GM21528 (cell line): ENCODE measurements around the gene ZBTB24.

Experiments
- ATAC-seq: cut with Tn5 transposase; IDR thresholded peaks from one replicate; pipeline ENCODE4 v1.9.1; 2021; ENCODE audit warnings: mild to moderate bottlenecking, moderate library complexity; ENCODE audit not compliant: unreplicated experiment, low FRiP score

The ZBTB24 gene

GRCh38 chr6:109434456-109434855, 48.6 kb downstream of the ZBTB24 start:
- no peak for ATAC-seq

GRCh38 chr6:109429496-109429895, 53.5 kb downstream of the ZBTB24 start:
- ATAC-seq: no peak

- ATAC-seq: no peak
Observed at GRCh38 chr6:109428889-109429477, 54.0 kb downstream of the ZBTB24 start.

- ATAC-seq: no peak
Observed at GRCh38 chr6:109424946-109425345, 58.1 kb downstream of the ZBTB24 start.

- ATAC-seq: no peak
Observed at GRCh38 chr6:109421184-109421583, 61.8 kb downstream of the ZBTB24 start.

GRCh38 chr6:109420751-109421150, 62.3 kb downstream of the ZBTB24 start:
- ATAC-seq: no peak

- ATAC-seq: no peak
Observed at GRCh38 chr6:109417646-109418045, 65.4 kb downstream of the ZBTB24 start.
